Peyer's patch (tissue), 4 donors: ENCODE results near the gene DBX2.

Experiments
- POLR2A ChIP-seq, 2 donors: fragments of 450-650 bp; IDR thresholded peaks; one replicate each; pipeline ENCODE4 v1.5.1; 2017; ENCODE audit warnings: antibody characterized with exemption in 2 of 2, mild to moderate bottlenecking in 2 of 2, moderate library complexity in 2 of 2
- TF ChIP-seq, protein P1 (sequence below), 6 experiments: fragments of 450-650 bp in 4 of 6; fragments of 200-600 bp in 2 of 6; sonication (generic) in 1 of 6; IDR thresholded peaks; one replicate each; pipeline ENCODE4 v1.5.1; 2017 to 2019; ENCODE audit warnings: antibody characterized with exemption in 6 of 6, mild to moderate bottlenecking in 3 of 6, moderate library complexity in 1 of 6

DNA sequence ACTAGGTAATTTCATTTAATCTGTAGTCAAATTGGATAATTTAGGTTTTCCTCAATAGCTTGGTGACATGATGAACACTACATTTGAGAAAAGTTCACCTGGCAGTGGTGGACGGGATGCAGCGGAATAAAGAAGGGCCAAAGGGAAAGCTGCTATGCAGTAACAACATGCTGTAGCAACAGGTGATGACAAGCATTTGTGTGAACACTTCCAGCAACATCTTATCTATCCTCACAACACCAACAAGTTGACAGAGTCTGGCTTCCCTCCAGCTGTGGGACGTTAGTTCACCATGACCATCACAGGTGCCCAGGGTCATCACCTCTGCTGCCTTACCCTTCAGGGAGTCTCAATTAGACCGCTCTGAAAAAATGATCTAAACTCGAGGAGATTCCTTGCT, 8.3 kb downstream of the DBX2 start:
- TF ChIP-seq, protein P1, sequence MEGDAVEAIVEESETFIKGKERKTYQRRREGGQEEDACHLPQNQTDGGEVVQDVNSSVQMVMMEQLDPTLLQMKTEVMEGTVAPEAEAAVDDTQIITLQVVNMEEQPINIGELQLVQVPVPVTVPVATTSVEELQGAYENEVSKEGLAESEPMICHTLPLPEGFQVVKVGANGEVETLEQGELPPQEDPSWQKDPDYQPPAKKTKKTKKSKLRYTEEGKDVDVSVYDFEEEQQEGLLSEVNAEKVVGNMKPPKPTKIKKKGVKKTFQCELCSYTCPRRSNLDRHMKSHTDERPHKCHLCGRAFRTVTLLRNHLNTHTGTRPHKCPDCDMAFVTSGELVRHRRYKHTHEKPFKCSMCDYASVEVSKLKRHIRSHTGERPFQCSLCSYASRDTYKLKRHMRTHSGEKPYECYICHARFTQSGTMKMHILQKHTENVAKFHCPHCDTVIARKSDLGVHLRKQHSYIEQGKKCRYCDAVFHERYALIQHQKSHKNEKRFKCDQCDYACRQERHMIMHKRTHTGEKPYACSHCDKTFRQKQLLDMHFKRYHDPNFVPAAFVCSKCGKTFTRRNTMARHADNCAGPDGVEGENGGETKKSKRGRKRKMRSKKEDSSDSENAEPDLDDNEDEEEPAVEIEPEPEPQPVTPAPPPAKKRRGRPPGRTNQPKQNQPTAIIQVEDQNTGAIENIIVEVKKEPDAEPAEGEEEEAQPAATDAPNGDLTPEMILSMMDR (IDR thresholded peaks at IDR 0.05), result no peak
- no peak for TF ChIP-seq POLR2A (IDR thresholded peaks at IDR 0.05)
